Measurements from ENCODE around the gene SMTN. TPM values are rescaled to one million over a fixed set of nuclear protein-coding genes. Genes with fewer than 3 reads are reported as not detected.

The SMTN gene
- 17.2 to 31.8 TPM (median 29.7 TPM) in 5 replicates for total RNA-seq (2022; extraction: Qiagen RNA extraction)

DNA sequence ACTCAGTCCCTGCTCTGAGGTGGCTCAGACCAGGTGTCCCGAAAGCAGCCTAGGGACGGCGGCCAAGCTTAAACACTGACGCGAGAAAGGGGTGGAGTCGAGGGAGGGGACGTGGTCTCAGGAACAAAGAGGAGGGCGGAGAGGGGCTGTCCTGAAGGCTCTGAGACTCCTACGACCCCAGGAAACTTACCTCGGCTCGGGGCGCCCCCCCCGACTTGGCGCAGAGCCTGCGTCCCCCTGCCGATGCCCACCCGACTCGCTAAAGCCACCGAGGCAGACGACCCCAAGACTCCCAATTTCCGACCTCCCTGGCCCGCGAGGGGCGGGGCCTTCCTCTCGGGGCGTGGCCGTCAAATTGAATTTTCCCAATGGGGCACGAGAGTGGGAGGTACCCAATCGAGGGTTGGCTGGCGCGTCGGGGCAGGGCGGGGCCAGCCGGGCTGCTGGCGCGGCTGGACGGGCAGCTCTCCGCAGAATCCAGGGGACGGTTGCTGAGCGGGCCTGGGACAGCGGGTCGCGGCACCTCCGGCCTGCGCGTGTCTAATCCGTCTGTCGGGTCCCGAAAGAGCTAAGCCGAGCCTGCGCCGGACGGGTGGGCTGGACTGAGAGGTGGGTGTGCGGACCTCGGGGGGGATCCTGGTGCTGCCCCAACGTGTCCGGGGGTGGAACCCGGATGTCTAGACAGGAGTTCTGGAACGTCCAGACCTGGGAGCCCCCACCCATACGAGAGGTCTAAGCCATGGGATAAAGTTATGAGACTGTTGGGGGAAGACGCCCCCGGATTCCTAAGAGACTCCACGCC, at the start of gene SMTN:
SMTN (plus strand) TSS at position 471 of the 802 bp plus-strand sequence. CDS start 1,941 bp downstream, outside the sequence.

DNA sequence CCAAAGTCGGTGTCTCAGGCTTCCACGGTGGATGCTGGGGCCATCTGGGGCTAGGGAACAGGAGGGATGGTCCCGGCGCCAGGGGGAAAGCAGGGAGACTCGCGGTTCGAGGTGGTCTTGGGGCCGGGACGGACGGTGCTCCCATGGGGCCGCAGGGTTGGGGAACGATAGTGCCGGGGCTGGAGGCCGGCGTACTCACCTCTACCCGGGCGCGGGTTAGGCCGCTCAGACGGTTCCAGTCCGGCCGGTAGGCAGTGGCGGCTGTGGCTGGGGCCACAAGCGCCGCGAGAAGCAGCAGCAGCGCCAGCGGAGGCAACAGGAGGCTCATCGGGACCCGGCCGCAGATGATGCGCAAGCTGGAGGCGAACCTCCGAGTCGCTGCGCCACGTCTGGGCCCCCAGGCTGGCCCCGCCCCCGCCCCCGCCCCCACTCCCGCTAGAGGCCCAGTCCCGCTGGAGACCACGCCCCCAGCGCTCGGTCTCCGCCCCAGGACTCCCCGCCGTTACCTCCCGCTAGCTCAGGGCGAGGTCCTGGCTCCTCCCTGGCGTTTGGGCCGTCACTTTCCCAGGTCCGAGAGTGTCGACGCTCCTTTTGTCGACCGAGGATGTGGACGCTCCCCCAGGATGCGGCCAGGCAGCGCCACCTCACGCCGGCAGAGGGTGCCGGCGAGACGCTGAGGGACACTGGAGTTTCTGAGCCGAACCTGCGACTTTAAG, 26.2 kb downstream of the SMTN start, which contains the start of gene SELENOM:
SELENOM (minus strand) TSS at position 391 of the 716 bp plus-strand sequence; CDS start at position 328, 63 bp downstream.

DNA sequence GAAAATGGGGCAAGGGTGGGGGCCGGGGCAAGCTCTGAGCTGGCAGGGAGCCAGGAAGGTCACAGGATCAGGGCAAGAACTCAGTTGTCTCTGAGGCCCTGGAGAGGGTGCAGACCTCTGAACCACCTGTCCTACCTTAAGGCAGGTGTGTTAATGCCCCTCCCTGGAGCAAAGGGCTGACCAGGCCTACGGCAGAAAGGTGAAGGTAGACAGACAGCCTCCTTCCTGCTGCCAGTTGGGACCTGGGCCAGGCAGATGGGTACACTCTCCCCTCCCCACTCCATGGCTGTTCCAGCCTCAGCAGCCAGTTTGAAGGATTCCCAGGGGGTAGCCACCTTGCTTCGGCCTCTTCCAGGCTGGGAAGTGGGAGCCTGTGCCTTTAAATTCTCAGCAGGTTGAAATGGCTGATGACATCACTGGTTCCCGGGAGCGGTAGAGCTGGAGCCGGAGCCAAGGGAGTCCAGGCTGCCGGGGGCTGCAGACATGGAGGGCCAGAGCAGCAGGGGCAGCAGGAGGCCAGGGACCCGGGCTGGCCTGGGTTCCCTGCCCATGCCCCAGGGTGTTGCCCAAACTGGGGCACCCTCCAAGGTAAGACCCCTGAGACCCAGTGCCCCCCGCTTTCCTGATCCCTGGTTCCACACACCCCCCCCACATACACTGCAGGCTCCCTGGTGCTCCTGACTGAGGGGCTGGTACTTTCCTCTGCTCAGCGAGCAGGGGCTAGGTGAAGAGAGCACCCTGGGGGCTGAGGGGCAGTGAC, 41.6 kb downstream of the SMTN start, which contains the start of gene INPP5J:
INPP5J (plus strand) TSS at position 435 of the 760 bp plus-strand sequence; CDS start at position 484, 49 bp downstream.

DNA sequence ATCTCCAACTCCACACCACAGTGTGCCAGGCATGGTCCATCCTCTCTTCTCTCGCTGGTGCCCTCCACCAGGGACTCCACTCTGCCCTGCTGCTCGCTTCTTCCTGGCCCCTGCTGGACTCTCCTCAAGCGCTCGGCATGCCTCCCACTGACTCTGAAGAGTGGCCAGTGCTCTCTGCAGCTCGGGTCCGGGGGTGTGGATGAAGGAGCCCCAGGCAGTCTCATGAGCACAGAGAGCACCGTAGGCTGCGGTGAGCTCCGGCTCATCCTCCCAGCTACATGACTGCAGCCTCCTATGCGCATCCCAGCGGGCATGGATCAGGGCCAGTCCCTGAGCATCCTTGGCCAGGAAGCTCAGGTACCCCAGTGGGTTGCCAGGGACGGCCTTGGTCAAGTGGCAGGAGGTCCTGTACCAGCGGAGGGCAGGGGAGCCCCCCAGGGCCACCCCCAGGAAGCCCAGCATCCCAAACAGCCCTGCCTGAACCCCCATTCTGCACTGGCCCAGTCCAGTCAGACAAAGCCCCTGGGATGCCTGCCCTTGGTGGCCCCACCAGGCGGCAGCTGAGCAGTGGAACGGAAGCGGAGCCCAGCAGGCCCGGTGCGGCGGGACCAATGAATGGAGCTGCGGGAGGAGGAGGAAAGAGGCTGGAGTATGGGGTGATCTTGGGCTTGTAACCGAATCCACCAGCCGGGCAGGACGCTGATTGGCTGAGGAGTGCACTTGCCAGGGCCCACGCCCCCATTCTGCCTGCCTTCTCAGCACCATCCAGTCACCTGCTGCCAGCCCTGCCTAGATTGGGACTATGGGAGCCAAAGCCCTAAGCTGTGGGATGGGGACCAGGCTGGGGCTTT, 59.0 kb downstream of the SMTN start, which contains the start of gene PLA2G3:
PLA2G3 (minus strand) TSS at position 643 of the 851 bp plus-strand sequence; CDS start at position 489, 154 bp downstream.

Other genes starting within 250 kb of the SMTN start
- 10.7 to 16.9 TPM (median 14.4 TPM) in 5 replicates for gene MORC2, start 112.5 kb upstream of the SMTN start, total RNA-seq (2022; extraction: Qiagen RNA extraction)
- 24.0 to 32.9 TPM (median 27.9 TPM) in 5 replicates for gene TUG1, start 112.1 kb upstream of the SMTN start, total RNA-seq (2022; extraction: Qiagen RNA extraction)
- gene SELENOM, start 26.2 kb downstream of the SMTN start, total RNA-seq (2022; extraction: Qiagen RNA extraction): 53.7 to 62.7 TPM (median 56.7 TPM) in 5 replicates
- 0.21 to 0.55 TPM (median 0.47 TPM) in 5 replicates for gene INPP5J, start 41.6 kb downstream of the SMTN start, total RNA-seq (2022; extraction: Qiagen RNA extraction)
- gene PLA2G3, start 59.2 kb downstream of the SMTN start, total RNA-seq (2022; extraction: Qiagen RNA extraction): not detected in 5 replicates
- gene RNF185, start 78.9 kb downstream of the SMTN start, total RNA-seq (2022; extraction: Qiagen RNA extraction): 22.3 to 25.7 TPM (median 24.8 TPM) in 5 replicates
- 6.2 to 9.1 TPM (median 7.0 TPM) in 5 replicates for gene LIMK2, start 131.0 kb downstream of the SMTN start, total RNA-seq (2022; extraction: Qiagen RNA extraction)
- 0.47 to 0.65 TPM (median 0.53 TPM) in 5 replicates for gene PIK3IP1, start 211.2 kb downstream of the SMTN start, total RNA-seq (2022; extraction: Qiagen RNA extraction)

Measured in A549 treated with dexamethasone at 1 μM for 4 hours (cell line).